A549 treated with dexamethasone at 1 μM for 4 hours (cell line): Measurements from ENCODE around the gene AMH. TPM values are rescaled to one million over a fixed set of nuclear protein-coding genes. Genes with fewer than 3 reads are reported as not detected.

ENCODE experiments used
- total RNA-seq: library from RNA; stranded (reverse); fragments of 200-300 nt; extraction: Qiagen RNA extraction; gene quantifications from 5 replicates; pipeline ENCODE4 v1.2.3, GENCODE V29; 2022

AMH gene
- total RNA-seq, result 4.3 to 16.9 TPM (median 12.3 TPM) in 5 replicates

DNA sequence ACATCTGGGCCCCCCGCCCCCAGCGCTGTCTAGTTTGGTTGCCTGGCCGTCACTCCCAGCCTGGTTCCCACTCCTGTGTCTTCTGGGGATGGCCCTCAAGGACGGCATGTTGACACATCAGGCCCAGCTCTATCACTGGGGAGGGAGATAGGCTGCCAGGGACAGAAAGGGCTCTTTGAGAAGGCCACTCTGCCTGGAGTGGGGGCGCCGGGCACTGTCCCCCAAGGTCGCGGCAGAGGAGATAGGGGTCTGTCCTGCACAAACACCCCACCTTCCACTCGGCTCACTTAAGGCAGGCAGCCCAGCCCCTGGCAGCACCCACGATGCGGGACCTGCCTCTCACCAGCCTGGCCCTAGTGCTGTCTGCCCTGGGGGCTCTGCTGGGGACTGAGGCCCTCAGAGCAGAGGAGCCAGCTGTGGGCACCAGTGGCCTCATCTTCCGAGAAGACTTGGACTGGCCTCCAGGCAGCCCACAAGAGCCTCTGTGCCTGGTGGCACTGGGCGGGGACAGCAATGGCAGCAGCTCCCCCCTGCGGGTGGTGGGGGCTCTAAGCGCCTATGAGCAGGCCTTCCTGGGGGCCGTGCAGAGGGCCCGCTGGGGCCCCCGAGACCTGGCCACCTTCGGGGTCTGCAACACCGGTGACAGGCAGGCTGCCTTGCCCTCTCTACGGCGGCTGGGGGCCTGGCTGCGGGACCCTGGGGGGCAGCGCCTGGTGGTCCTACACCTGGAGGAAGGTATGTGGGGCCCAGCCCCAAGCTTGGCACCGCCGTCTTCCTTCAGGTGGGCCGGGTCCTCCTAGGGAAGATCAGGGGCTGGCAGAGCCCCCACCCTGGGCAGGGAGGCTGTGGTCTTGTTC is at the start of gene AMH:
Gene AMH (plus strand): TSS at position 314 of the 857 bp plus-strand sequence. CDS start 10 bp downstream, at position 324.

DNA sequence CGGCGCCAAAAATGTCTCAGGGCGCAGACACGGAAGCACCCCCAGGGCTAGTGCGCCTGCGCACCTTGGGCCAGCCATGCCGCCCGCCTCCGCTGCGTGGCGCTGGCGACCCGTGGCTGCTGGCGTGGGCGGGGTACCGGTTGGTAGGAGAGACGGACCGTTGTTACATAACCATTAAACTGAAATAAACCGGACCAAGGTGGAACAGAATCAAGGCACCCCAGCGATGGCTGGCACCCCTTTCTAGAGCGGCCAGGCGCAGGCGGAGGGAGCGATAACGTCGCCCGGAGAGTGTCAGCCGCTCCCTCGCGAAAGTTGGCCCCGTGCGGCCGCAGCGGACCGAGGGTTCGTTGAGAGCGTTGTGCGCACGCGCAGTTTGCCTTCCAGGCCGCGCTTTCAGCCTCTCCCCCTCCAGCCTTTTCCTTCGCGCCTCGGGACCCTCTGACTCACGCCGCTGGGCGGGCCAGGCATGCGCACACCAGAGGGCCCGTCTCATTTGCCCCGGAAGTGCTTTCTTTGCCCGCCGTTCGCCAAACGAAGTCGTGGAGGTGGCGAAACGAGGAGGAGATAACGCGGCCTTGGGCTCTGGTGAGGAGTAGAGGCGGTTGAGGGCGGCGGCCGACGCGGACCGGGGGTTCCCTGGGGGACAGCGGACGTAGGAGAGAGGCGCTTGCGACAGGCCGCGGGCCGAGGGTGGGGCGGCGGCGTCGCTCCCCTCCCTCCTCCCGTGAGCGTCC is 12.6 kb upstream of the AMH start, which contains the start of the genes PLEKHJ1 and SF3A2:
Gene PLEKHJ1 (minus strand): TSS at position 16 of the 737 bp plus-strand sequence. CDS start 81 bp downstream, outside the sequence.
Gene SF3A2 (plus strand): TSS at position 511 of the 737 bp plus-strand sequence. CDS start 6,595 bp downstream, outside the sequence.

DNA sequence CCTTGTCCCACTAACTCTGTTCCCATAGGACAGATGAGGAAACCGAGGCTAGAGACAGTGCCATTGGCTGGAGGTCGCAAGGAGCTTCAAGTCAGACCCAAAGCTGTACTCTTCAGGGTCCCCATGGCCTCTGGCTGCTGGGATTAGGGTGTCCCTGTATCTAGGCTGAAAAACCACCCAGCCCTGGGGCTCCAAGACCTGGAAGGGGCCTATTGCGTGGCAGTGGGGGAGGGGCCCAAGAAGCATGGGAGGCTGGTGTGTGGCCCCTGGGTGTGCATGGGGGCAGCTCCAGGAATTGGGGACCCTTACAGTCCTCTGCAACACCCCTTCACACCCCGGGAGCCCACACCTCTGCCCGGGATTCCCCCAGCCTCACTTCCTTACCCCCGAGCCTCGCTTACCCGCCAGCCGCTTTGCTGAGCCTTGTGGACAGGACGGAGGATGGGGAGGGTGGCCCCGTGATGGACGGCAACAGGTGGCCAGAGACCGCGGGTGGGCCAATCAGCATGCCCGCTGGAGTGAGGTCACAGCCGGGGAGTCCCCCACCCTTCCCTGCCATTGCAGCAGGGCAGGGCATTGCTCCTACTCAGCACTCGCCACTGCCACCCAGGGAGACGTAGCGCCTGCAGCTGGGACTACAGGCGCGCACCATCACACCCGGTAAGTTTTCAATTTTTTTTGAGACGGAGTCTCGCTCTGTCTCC is 7.0 kb downstream of the AMH start, which contains the start of gene JSRP1:
Gene JSRP1 (minus strand): TSS at position 436 of the 704 bp plus-strand sequence. CDS start 1,103 bp downstream, outside the sequence.

DNA sequence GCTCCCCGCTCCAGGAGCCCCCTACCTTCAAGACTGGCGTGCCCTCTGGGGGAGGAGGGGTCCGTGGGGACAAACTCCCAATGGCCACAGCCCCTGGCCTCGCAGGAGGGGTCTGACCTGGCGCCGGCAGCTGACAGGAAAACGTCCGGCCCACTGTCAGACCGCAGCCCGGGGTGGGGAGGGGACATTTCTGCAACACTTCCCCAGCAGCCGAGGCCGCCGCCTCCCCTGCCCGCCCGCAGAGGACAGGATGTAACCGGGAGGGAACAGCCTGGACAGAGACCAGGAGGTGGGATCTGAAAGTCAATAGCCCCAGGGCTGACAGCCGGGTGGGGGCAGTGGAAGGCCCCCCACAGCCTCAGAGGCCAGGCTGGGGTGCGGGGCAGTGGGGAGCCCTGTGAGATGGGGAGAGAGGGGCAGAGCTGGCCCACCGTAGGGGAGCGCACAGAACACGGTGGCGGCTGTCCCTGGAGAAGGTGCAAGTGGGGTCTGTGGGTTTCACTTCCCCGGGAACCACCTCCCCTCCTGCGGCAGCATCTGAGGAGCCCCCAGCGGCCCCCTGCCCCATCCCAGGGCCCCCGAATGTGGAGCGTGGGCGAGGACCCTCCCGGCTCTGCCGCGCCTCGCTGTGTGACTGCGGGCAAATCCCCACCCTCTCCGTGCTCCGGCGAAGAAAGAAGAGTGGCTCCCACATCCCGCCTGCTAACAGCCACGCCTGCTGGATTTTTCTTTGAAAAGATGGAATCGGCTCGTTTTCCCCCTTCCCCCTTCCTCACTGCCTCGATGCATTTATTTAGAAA is 33.1 kb downstream of the AMH start, which contains the start of gene PEAK3:
Gene PEAK3 (minus strand): TSS at position 114 of the 800 bp plus-strand sequence. CDS start 1,244 bp downstream, outside the sequence.

Other genes starting within 250 kb of the AMH start
- gene BTBD2, start 233.6 kb upstream of the AMH start, total RNA-seq, result 28.8 to 50.7 TPM (median 45.8 TPM) in 5 replicates
- gene MKNK2, start 198.1 kb upstream of the AMH start, total RNA-seq, result 44.4 to 78.6 TPM (median 73.8 TPM) in 5 replicates
- 13.3 to 19.7 TPM (median 18.4 TPM) in 5 replicates for gene MOB3A, start 153.0 kb upstream of the AMH start, total RNA-seq
- 0.30 to 0.73 TPM (median 0.47 TPM) in 5 replicates for gene IZUMO4, start 152.4 kb upstream of the AMH start, total RNA-seq
- 56.3 to 87.5 TPM (median 80.0 TPM) in 5 replicates for gene AP3D1, start 97.8 kb upstream of the AMH start, total RNA-seq
- gene DOT1L, start 85.4 kb upstream of the AMH start, total RNA-seq, result 8.8 to 16.4 TPM (median 14.1 TPM) in 5 replicates
- gene PLEKHJ1, start 13.0 kb upstream of the AMH start, total RNA-seq, result 38.5 to 53.9 TPM (median 48.3 TPM) in 5 replicates
- gene SF3A2, start 12.5 kb upstream of the AMH start, total RNA-seq, result 63.4 to 79.4 TPM (median 72.6 TPM) in 5 replicates
- gene JSRP1, start 7.1 kb downstream of the AMH start, total RNA-seq, result 0.12 to 1.5 TPM (median 0.53 TPM) in 5 replicates
- 0.15 to 0.41 TPM (median 0.31 TPM) in 5 replicates for gene PEAK3, start 32.9 kb downstream of the AMH start, total RNA-seq
- gene LINGO3, start 58.8 kb downstream of the AMH start, total RNA-seq, result 0.05 to 0.11 TPM (median 0.08 TPM) in 4 of 5 replicates, not detected in the other
- gene LSM7, start 79.3 kb downstream of the AMH start, total RNA-seq, result 126 to 155 TPM (median 145 TPM) in 5 replicates
- gene SPPL2B, start 79.4 kb downstream of the AMH start, total RNA-seq, result 8.7 to 23.7 TPM (median 18.0 TPM) in 5 replicates
- gene TMPRSS9, start 110.9 kb downstream of the AMH start, total RNA-seq, result 0.04 TPM in 1 of 5 replicates, not detected in the others
- gene TIMM13, start 178.3 kb downstream of the AMH start, total RNA-seq, result 60.1 to 119 TPM (median 99.9 TPM) in 5 replicates
- gene LMNB2, start 207.6 kb downstream of the AMH start, total RNA-seq, result 57.2 to 93.5 TPM (median 85.0 TPM) in 5 replicates
- 96.5 to 124 TPM (median 112 TPM) in 5 replicates for gene GADD45B, start 226.8 kb downstream of the AMH start, total RNA-seq